Dedifferentiated amniotic fluid mesenchymal stem cell (primary cell): Measurements from ENCODE around the gene MREG.
"Not testable (repeated sequence)": the region's sequence is repeated elsewhere in the genome, so short reads cannot be mapped to it uniquely, and the experiment has no call there.

Experiments
- DNase-seq: peaks from one replicate; pipeline ENCODE4 v3.0.0-alpha.2; 2016; ENCODE audit errors: extremely low spot score

MREG gene

DNA sequence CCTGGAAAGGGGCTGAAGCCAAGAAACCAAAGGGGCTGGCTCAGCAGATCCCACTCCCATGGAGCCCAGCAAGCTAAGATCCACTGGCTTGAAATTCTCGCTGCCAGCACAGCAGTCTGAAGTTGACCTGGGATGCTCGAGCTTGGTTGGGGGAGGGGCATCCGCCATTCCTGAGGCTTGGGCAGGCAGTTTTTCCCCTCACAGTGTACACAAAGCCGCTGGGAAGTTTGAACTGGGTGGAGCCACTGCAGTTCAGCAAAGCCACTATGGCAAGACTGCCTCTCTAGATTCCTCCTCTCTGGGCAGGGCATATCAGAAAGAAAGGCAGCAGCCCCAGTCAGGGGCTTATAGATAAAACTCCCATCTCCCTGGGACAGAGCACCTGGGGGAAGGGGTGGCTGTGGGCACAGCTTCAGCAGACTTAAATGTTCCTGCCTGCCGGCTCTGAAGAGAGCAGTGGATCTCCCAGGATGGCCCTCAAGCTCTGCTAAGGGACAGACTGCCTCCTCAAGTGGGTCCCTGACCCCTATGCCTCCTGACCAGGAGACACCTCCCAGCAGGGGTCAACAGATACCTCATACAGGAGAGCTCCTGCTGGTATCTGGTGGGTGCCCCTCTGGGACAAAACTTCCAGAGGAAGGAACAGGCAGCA, 24.7 kb downstream of the MREG start:
- not testable (repeated sequence) for DNase-seq

DNA sequence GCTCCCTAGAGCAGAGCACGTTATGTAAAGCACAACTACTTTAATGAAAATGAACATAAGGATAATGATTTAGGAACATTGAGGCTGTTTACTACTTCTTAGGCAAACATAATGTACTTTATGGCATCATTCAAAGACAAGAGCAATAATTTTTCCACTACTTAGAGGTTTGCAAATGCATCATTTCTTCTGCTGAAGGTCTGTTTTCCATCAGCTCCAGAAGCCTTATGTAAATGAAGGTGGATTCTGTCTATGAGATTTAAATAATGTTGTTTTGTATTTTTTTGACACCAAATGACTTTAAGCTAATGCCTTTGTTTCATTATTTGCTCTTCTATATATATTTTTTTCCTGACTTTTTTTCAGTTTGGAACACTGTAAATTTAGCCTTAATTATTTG, 28.1 kb downstream of the MREG start:
- DNase-seq = no peak

DNA sequence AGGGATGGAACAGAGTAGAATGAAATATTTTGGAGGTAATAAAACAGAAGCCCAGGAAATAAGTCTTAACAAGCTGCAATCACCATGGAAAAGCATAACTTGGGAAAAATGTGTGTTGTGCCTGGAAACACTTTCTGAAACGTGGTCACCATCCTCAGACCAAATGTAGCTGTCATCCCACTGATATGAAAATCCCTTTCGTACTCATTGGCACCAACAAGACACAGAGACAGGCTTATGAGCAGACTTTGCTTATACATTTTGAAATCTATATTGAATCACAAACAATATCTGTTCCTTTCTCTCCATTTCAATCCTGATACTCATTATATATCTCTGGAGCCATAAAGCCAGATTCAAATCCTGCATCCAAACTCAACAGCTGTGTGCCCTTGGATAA, 28.7 kb downstream of the MREG start:
- DNase-seq = no peak

DNA sequence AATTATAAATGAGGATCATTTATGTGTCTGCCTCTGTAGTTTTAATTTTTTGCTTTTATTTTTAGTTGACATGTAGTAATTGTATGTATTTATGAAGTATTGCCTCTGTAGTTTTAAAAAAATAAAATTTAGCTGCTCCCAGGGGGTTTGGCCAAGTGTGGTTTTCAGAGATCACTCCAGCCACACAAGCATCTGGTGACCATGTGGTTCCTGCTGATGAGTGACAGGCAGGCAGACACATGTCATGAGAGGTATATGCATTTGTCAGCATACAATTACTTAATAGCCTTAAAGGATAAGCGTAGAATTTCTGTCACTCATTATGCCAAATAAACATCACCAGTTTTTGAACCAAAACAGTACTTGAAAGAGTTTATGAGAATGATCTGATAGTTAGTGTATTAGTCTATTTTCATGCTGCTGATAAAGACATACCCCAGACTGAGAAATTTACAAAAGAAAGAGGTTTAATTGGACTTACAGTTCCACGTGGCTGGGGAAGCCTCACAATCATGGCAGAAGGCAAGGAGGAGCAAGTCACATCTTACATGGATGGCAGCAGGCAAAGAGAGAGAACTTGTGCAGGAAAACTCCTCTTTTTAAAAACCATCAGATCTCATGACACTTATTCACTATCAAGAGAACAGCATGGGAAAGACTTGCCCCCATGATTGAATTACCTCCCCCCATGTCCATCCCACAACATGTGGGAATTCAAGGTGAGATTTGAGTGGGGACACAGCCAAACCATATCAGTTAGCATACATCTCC, 29.6 kb downstream of the MREG start:
- DNase-seq = no peak

DNA sequence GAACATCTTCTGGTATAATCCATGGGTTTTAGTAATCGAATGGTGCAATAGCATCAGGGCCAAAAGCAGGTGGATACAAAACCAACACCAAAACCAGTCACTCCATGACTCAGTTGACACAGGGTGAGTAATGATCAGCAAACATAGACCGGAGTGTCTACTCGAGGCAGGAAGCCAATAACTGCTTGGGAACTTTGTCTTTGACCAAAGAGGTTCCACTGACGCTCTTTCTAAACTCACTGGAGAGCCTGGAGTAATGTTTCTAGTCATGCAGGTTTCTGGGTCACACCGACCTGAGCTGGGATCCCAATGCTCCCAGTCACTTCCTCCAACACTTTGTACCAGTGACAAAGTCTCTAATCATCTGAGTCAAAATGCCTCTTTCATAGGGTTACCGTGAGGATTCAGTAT, 30.9 kb downstream of the MREG start:
- DNase-seq = no peak

DNA sequence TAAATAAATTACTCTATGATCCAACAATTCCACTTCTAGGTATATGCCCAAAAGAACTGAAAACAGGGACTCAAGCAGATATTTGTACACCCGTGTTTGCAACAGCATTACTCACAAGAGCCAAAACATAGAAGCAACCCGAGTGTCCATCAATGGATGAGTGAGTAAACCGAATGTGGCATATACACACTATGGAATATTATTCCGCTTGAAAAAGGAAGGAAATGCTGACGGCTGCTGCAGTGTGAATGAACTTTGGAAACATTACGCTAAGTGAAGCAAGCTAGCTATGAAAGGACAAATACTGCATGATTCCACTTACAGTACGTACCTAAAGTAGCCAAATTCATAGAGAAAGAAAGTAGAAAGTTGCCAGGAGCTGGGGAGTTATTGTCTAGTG, 32.2 kb downstream of the MREG start:
- DNase-seq = no peak

DNA sequence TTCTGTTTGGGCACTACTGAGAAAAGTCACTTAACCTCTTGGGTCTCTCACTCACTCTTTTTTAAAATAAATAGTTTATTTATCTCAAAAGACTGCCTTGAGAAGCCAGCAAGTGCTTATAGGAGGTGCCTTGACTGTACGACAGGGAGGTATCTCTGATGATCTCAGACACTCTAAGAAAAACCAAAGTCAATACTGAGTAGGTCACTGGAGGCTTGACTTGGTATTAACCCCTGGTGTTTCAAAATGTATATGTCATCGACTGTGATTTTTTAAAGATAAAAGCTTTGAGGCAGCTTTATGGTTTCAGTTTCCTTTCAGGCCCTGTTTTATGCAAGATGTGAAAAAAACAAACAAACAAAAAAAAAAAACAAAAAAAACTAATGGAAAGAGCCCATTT, 33.7 kb downstream of the MREG start:
- DNase-seq = no peak

DNA sequence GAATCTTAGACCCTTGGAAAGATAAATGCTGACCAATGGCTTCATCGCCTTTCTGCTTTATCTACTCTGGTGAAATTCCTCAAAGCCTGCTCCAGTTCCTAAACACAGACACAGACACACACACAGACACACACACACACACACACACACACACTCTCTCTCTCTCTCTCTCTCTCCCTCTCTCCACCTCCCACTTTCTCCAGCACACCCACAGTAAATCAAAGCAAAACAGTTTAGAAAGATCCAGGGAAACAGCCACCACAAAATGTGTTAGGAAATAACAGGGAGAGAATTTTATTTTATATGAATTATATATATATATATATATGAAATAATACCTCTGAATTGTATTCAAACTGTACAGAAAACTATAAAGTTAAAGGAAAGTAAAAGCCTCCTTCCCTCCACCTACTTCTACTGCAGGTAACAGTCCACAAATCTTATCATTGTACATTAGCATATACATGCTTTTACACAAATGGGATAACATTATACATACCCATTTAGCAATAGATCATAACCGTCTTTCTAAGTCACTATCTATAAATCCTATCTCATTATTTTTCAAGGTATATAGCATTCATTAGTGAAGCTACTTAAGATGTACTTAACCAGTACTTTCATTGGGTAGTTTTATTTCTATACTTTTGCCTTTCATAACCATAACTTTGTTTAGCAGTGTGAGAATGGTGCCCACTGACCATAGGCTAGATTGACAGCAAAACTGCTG, 38.5 kb downstream of the MREG start:
- no peak for DNase-seq

DNA sequence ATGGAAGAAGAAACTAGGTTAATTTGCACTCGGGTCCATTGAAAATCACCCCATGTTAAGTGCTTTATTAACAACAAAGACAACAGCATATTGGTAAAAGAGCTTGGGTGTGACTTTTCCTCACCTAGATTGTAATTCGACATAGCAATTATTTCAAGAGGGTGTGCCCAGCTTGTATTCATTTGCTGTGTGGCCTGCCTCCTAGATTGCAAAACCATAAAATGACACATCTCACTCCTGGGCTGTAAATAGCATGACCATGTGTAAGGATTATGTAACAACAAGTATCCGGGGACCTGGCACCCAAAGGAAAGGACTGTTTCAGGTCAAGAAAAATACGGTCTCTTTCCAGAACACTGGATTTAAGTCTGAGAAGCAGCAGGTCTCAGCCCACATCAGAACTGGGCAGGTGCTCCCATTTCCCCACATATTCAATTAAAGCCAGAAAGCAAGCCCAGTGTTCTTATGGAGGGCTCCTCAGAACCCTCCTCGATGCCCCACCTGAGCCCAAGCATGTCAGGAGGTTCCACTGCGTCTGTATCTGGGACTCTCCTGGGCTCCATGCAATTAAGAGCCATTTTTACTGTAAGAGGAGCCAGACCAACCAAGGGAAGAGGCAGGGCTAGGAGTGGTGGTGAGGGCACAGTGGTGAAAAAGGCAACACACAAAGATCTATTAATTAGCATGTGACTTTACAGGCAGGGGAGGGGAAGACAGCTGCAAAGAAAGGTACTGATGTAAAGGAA, 39.2 kb downstream of the MREG start:
- DNase-seq = no peak

DNA sequence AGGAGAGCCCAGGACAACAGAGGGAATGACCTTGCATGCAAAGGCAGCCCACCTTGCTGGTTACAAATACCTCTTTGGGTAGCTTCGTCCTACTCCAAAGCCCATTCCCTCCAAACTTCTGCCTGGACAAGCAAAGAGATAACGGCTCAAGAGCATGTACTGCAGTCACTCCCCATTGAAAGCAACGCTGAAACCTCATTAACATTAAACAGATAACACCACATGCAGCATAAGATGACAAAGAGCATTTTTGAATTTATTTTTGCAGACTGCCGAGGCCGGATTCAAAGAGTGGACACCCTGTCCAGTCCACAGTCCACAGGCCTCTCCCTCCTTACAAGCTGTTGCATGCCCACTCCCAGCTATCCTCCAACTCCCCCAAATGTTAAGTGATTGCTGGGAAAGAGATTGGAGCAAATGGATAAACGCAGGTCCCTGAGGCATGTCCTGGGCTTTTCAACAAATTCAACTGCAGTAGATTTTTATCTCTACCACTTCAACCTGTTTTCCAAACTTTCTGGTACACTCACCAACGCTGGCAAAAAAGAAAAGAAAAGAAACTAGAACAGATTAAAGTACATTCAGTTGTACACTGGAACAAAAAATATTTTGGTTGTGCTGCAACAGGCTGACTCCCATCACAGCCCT, 40.1 kb downstream of the MREG start:
- no peak for DNase-seq

DNA sequence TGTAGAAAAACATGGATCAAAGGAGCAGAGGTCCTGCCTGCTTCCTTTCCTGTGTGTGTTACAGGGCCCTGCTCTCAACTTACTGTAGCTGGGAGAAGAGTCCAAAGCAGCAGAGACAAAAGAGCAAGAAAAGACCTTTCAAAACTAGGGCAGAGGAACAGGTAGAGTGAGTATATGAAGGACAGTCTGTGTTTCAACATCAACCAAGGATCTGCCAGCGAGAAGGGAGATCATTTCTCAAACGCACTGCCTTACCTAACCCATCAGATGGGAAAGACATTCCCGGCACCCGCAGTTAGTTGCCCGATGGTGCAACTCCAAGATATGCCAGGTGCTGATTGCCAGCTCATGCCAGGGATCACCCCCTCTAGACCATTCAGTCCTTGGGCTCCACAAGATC, 41.7 kb downstream of the MREG start:
- DNase-seq = no peak

DNA sequence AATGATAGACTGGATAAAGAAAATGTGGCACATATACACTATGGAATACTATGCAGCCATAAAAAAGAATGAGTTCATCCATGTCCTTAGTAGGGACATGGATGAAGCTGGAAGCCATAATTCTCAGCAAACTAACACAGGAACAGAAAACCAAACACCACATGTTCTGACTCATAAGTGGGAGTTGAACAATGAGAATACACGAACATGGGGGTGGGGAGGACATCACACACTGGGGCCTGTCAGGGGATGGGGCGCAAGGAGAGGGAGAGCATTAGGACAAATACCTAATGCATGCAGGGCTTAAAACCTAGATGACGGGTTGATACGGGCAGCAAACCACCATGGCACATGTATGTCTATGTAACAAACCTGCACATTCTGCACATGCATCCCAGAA, 42.5 kb downstream of the MREG start:
- not testable (repeated sequence) for DNase-seq

DNA sequence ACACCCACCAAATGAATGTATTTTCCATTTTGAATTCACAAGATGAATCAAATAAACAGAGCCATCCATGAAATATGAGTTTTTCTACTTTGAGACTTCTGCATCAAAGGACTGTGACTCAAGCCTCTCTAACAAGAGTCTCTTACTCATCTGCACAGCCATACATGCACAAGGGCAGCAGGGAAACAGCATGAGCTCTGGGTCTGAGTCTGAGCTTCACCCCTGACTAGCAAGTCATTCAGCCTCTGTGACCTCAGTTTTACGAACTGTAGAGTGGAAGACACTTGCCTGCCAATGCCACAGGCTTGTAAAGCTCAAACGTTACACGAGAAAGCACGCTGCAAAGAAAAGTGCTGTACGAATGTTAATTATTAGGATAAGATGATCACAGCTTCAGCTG, 42.9 kb downstream of the MREG start:
- DNase-seq = no peak

DNA sequence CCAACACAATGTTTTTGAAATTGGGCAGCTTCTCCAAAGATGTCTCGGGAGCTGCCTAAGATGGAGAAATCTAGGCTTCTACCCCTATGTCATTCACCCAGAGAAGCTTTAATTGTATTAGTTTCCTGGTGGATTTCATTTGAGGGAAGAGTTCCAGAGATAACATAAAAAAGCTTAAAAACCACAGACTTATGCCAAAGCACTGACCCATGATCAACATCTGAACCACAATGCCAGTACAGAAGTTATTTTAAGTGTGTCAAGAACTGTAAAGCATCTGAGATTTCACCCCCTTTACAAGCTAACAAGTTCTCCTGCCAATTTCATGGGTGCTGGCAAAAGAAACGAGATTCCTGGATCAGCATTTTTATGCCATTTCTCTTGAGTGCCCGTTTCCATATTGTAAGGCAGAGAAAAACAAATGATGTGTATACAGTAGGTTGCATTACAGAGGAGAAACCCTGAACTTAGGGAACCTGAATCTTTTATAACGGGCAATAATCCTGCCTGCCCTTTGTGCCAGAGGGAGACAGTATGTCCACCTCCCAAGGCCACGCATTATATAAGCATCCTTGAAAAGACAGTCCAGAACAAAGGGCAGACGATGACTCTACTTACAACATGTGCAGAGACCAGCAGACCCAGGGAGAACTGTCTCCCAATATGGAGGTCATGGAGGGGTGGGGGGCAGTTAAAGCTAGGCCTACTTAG, 44.1 kb downstream of the MREG start:
- DNase-seq = no peak

DNA sequence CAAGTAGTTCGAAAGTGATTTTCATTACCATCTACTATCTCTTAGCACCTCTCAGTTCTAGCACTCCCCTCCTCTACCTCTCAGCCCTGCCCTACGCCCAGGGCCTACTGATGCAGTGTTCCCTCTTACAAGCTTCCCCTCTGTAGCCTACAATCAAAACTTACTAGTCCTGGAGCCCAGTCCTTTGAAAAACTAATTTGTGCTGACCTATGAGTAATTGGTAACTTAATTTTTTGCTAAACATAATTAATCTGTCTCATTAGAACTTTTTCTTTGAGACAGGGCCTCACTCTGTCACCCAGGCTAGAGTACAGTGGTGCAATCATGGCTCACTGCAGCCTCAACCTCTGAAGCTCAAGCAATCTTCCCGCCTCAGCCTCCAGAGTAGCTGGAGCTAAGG, 44.9 kb downstream of the MREG start:
- no peak for DNase-seq

DNA sequence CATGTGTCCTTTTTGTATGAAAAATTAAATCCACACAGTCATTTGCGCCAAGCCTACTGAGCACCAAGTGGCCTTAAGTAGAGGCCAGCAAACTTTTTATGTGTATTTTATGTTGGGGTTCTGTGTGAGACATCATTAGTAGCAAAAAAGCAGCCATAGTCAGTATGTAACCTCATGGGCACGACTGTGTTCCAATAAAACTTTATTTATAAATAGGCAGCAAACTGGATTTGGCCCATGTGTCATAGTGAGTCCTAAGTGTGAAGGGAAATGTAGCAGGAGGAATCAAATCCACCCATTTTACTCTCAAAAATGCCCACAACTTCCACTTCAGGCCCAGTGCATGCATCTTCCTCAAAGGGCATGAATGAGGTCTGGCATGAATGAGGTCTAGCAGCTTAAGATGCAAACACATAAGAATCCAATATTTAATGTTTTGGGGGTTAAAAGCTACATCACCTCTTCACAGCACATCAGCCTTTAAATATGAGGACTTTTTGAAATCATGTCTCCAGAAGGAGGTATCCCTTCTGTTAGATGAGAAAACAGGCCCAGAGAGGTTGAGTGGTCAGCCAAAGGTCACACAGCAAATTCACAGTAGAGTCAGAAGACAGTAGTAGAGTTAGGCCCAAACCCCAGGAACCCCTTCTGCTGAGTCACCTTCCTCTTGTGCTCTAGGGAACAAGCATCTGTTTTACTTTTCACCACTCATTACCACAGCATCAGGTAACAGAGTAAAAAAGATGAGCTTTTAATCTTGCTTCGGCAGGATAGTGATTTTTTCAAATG, 45.6 kb downstream of the MREG start:
- DNase-seq = no peak

DNA sequence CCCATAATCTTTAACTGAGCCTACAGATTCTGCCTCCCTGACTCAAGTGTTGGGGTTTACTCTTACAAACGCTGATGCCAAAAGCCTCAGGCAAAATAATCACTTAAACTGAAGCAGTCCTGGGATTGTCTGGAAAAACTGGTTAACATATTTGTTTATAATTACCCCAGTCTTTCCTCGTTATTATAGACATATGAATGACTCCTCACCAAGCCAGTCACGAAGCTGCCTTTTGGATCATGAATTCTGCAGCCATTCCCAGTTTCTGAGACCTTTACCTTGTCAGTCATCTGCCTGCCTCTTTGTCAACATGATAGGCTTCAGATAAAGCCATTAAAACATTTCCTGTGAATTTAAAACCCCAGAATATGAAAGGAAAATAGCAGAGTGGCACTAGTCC, 46.4 kb downstream of the MREG start:
- DNase-seq = no peak

DNA sequence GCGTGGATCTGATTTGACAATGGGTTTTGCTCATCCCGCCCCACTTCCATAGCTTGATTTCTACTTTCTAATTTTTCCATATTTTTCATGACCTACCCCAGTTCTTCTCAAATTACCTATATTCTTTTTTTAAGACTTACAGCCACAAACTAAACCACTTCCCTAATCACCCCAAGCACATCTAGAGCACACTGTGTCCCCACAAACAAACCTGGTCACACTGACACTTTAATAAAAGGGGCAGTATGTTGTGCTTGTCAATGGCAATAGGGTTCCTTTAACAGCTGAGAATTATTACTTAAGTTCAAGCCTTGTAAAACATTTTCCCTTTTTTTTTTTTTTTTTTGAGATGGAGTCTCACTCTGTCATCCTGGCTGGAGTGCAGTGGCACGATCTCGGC, 47.1 kb downstream of the MREG start:
- no peak for DNase-seq

DNA sequence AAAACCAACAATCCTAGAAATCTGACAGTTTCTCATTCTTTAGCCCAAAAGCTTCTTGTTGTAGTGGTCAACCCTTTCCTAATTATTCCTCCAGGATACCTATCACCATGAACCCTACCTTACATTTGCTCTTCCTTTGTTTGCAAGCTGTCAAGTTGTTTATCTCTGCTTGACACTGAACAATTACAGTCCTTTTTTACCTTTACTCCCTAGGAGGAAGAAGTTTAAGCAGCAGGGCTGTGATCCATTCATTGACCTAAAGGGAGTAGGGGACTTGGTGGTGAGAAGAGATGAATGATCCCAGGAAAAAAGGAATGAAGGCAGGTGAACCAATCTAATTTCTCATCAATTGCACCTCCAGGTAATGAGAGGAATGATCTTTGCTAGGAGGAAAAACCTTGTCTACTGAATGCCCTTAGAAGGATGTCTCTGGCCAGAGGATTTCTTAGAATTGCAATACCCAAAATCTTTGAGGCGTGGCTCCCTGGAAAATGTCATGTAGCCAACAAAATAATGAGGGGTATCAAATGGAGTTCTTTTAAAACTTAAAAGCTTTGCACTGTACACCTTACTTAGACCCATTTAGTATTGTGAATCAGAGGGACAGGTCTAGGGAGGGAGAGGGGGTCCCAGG, 47.7 kb downstream of the MREG start:
- no peak for DNase-seq

DNA sequence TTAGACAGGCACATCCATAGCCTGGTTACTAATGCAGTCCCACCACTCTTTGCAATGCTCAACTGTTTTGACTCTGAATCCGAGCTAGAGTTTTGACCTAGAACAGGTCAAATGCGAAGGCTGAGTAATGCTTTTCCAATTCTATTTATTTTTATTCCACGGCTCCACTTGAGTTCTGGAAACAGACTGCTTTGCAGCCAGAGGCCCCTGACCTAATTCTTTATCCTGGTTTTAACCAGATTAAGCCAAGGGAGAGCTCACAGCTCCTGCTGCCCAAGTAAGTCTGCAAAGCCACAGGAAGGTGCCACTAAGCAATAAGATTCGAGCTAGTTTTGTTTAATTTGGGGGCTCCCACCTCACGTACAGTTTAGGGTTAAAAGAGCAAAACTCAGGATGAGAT, 51.4 kb downstream of the MREG start:
- no peak for DNase-seq
